ENCODE measurements around the gene ASIC2. TPM values are rescaled to one million over a fixed set of nuclear protein-coding genes. Genes with fewer than 3 reads are reported as not detected.

Gene ASIC2
- total and polyA plus RNA-seq, 2 experiments from 2014 or later, result 0.52 to 2.8 TPM

GRCh38 chr17:33262266-33263123, 30.6 kb downstream of the ASIC2 start (continued):
- TF ChIP-seq ETS1 (IDR thresholded peaks at IDR 0.05), result no peak
- TF ChIP-seq EZH2phosphoT487 (IDR thresholded peaks at IDR 0.05; ENCODE audit: unreplicated experiment), result no peak
- TF ChIP-seq NANOG (IDR thresholded peaks at IDR 0.05; ENCODE audit: borderline replicate concordance), result no peak
- TF ChIP-seq EZH2 (IDR thresholded peaks at IDR 0.05; ENCODE audit: low read depth, unreplicated experiment), result no peak
- no peak for TF ChIP-seq STAT1 (IDR thresholded peaks at IDR 0.05; ENCODE audit: unreplicated experiment)
- TF ChIP-seq ZNF114 (CRISPR knock-in tag; IDR thresholded peaks at IDR 0.05), result no peak
- no peak for TF ChIP-seq CTCF (conservative IDR thresholded peaks at IDR 0.05; ENCODE audit: low read depth in 2 of 2)
- TF ChIP-seq CREB1 (CRISPR knock-in tag; IDR thresholded peaks at IDR 0.05; ENCODE audit: low read depth), result no peak
- no peak for TF ChIP-seq JUNB (IDR thresholded peaks at IDR 0.05; ENCODE audit: unreplicated experiment)
- TF ChIP-seq REST (IDR thresholded peaks at IDR 0.05; ENCODE audit: unreplicated experiment), result no peak

- H3K4me3 Mint-ChIP-seq, result no peak overlapping the region
- Histone ChIP-seq H3K4me1 (ENCODE audit: insufficient read depth) (peaks cover 13% of the 10 kb centered on the region; the same call in 1 of the 2 replicates), H3K79me2 (replicated peaks; ENCODE audit: insufficient read depth) (no peaks in the 10 kb centered on the region), H3K27me3 (ENCODE audit: insufficient read depth) (no peaks in the 10 kb centered on the region), H3K27ac (ENCODE audit: low read depth) (no peak overlapping the region), H4K20me1 (replicated peaks; ENCODE audit: insufficient read depth) (no peaks in the 10 kb centered on the region; the same call in 1 of the 2 replicates), H3K4me2 (no peak overlapping the region), H3K4me3 (no peak overlapping the region), H3K9me2 (ENCODE audit: insufficient read depth) (no peaks in the 10 kb centered on the region), H3F3A (replicated peaks; ENCODE audit: low read depth) (no peaks in the 10 kb centered on the region), H2AFZ (no peak overlapping the region), H3K36me3 (ENCODE audit: insufficient read depth) (no peaks in the 10 kb centered on the region)
- TF ChIP-seq ZNF114 (CRISPR knock-in tag; IDR thresholded peaks at IDR 0.05), result no peak
- H3K4me1 Mint-ChIP-seq, result peaks cover 23% of the 10 kb centered on the region
- ATAC-seq, result no peak
- no peaks in the 10 kb centered on the region for H3K9me3 Mint-ChIP-seq
- H3K27ac Mint-ChIP-seq, result no peak overlapping the region
- no peak for DNase-seq (ENCODE audit: low spot score)
- H3K27me3 Mint-ChIP-seq (ENCODE audit: insufficient read depth, low read depth, poor library complexity), result peaks cover 7% of the 10 kb centered on the region
- H3K36me3 Mint-ChIP-seq (ENCODE audit: low read depth), result no peaks in the 10 kb centered on the region
These were observed 31.3 kb downstream of the ASIC2 start for GRCh38 chr17:33261820-33262219.
